ENCODE data around the gene KAT6B. TPM values are rescaled to one million over a fixed set of nuclear protein-coding genes. Genes with fewer than 3 reads are reported as not detected.

KAT6B gene
- total RNA-seq, 2 donors from 2014 or later = 25.3 to 39.1 TPM

DNA sequence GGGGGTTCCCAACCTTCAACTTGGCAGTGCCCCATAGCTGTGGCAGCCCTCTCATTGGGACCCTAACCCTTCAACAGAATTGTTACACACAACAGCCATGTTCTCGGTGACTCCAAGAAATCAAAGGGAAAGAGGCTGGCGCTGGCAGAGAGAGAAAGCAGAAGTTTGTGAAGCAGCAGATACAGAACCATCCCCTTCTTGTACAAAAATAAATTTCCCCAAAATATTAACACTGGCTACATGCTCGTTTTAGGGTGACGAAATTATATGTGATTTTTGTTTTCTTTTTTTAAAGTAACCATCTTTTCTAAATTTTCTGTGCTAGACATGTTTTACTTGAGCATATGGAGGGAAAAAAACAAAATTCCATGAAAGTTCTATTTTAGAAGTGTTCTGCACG is 239.9 kb downstream of the KAT6B start:
- Histone ChIP-seq H3K4me1 (ENCODE audit: control insufficient read depth, insufficient read depth, low read length) (peaks cover 1% of the 10 kb centered on the region), H3K9ac (ENCODE audit: extremely low read depth, low read length, poor library complexity, severe bottlenecking) (no peak overlapping the region), H3K27me3 (ENCODE audit: control insufficient read depth, insufficient read depth, low read length, poor library complexity, severe bottlenecking) (peaks cover 21% of the 10 kb centered on the region), H3K36me3 (ENCODE audit: control insufficient read depth, insufficient read depth, low read length) (no peaks in the 10 kb centered on the region), H3K4me3 (ENCODE audit: low read length) (no peak overlapping the region), H3K9me3 (ENCODE audit: control insufficient read depth, low read length) (peaks cover 4% of the 10 kb centered on the region), H3K27ac (ENCODE audit: low read depth, low read length) (no peak overlapping the region)
- no peak overlapping the region for H3K27ac Mint-ChIP-seq
- peaks cover 64% of the 10 kb centered on the region for H3K27me3 Mint-ChIP-seq (ENCODE audit: insufficient read depth)
- no peaks in the 10 kb centered on the region for H3K36me3 Mint-ChIP-seq (ENCODE audit: low read depth)
- H3K9me3 Mint-ChIP-seq = peaks cover 4% of the 10 kb centered on the region
- no peak for DNase-seq
- TF ChIP-seq, protein P1, sequence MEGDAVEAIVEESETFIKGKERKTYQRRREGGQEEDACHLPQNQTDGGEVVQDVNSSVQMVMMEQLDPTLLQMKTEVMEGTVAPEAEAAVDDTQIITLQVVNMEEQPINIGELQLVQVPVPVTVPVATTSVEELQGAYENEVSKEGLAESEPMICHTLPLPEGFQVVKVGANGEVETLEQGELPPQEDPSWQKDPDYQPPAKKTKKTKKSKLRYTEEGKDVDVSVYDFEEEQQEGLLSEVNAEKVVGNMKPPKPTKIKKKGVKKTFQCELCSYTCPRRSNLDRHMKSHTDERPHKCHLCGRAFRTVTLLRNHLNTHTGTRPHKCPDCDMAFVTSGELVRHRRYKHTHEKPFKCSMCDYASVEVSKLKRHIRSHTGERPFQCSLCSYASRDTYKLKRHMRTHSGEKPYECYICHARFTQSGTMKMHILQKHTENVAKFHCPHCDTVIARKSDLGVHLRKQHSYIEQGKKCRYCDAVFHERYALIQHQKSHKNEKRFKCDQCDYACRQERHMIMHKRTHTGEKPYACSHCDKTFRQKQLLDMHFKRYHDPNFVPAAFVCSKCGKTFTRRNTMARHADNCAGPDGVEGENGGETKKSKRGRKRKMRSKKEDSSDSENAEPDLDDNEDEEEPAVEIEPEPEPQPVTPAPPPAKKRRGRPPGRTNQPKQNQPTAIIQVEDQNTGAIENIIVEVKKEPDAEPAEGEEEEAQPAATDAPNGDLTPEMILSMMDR (conservative IDR thresholded peaks at IDR 0.05) = no peak
- WGBS, 2 experiments (ENCODE audit: insufficient coverage in 1 of 2, insufficient read length in 1 of 2) = 95 to 100% methylated on average over 1 to 5 of the region's 5 CpGs
- no peaks in the 10 kb centered on the region for H3K4me1 Mint-ChIP-seq
- H3K4me3 Mint-ChIP-seq = no peak overlapping the region

DNA sequence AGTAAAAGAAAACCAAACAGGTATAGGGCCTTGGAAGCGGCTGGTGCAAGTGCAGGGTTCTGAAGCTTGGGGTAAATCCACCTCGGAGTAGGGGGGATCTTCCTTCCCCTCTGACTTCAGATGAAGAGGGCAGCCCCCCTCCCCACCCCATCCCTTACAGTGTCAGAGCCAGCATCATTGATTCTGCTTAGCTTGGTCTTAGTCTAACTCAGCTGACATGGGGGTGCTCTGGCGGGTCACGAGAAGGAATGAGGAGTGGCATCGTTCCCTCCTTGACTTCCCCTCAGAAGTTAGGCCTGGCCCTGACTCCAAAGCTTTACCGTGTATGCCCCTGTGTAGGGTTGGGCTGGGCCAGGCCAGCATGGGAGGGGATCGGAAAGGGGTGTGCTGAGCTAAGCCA is 240.9 kb downstream of the KAT6B start:
- H3K27ac Mint-ChIP-seq = no peak overlapping the region

DNA sequence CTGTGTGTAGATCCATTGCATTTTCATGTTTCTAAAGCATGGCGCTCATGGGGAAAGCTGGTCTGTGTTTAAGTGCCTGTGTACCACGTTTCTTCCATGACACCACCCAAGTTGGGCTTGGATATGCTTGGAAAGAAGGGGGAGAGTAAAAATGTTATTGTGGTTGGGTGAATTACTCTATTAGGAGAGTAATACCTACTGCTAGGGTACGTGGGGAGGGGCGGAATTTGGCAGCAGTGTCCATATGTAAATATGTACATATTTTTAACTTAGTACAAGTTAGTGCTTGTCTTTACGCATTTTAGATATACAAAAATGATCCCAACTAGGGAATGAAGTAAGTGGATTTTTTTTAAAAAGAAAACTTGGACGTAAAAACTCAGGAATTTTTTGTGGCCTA is 242.1 kb downstream of the KAT6B start:
- H3K4me3 ChIP-seq (ENCODE audit: low read length) = no peak overlapping the region
- H3K27me3 ChIP-seq (ENCODE audit: control insufficient read depth, insufficient read depth, low read length, poor library complexity, severe bottlenecking) = peaks cover 21% of the 10 kb centered on the region
- peaks cover 9% of the 10 kb centered on the region for H3K4me1 Mint-ChIP-seq
- H3K9me3 Mint-ChIP-seq = no peaks in the 10 kb centered on the region
- H3K27ac ChIP-seq (ENCODE audit: low read depth, low read length) = no peak overlapping the region
- H3K36me3 ChIP-seq (ENCODE audit: control insufficient read depth, insufficient read depth, low read length) = no peaks in the 10 kb centered on the region
- WGBS, 2 experiments (ENCODE audit: insufficient coverage in 1 of 2, insufficient read length in 1 of 2) = 76 to 92% methylated on average over 2 to 5 of the region's 6 CpGs
- no peak for DNase-seq
- TF ChIP-seq, protein P1 (conservative IDR thresholded peaks at IDR 0.05) = no peak
- no peaks in the 10 kb centered on the region for H3K36me3 Mint-ChIP-seq (ENCODE audit: low read depth)
- H3K27me3 Mint-ChIP-seq (ENCODE audit: insufficient read depth) = peaks cover 59% of the 10 kb centered on the region
- H3K4me1 ChIP-seq (ENCODE audit: control insufficient read depth, insufficient read depth, low read length) = peaks cover 4% of the 10 kb centered on the region
- H3K9ac ChIP-seq (ENCODE audit: extremely low read depth, low read length, poor library complexity, severe bottlenecking) = no peak overlapping the region
- H3K27ac Mint-ChIP-seq = no peak overlapping the region
- no peaks in the 10 kb centered on the region for H3K9me3 ChIP-seq (ENCODE audit: control insufficient read depth, low read length)
- no peak overlapping the region for H3K4me3 Mint-ChIP-seq

More for the DNA sequence above, 240.9 kb downstream of the KAT6B start:
- Mint-ChIP-seq H3K27me3 (ENCODE audit: insufficient read depth) (peaks cover 61% of the 10 kb centered on the region), H3K4me3 (no peak overlapping the region), H3K36me3 (ENCODE audit: low read depth) (no peaks in the 10 kb centered on the region), H3K9me3 (peaks cover 3% of the 10 kb centered on the region), H3K4me1 (peaks cover 7% of the 10 kb centered on the region)
- no peak overlapping the region for H3K9ac ChIP-seq (ENCODE audit: extremely low read depth, low read length, poor library complexity, severe bottlenecking)
- peaks cover 4% of the 10 kb centered on the region for H3K9me3 ChIP-seq (ENCODE audit: control insufficient read depth, low read length)
- WGBS, 2 experiments (ENCODE audit: insufficient coverage in 1 of 2, insufficient read length in 1 of 2) = 93 to 100% methylated on average over 3 to 7 of the region's 7 CpGs
- no peak for DNase-seq
- peaks cover 11% of the 10 kb centered on the region for H3K27me3 ChIP-seq (ENCODE audit: control insufficient read depth, insufficient read depth, low read length, poor library complexity, severe bottlenecking)
- H3K36me3 ChIP-seq (ENCODE audit: control insufficient read depth, insufficient read depth, low read length) = no peaks in the 10 kb centered on the region
- TF ChIP-seq, protein P1 (conservative IDR thresholded peaks at IDR 0.05) = no peak
- no peak overlapping the region for H3K4me3 ChIP-seq (ENCODE audit: low read length)
- no peak overlapping the region for H3K27ac ChIP-seq (ENCODE audit: low read depth, low read length)
- peaks cover 4% of the 10 kb centered on the region for H3K4me1 ChIP-seq (ENCODE audit: control insufficient read depth, insufficient read depth, low read length)

Measured in endodermal cell (in vitro differentiated cells).